ENCODE measurements around the gene SPRR5.

The SPRR5 gene

GRCh38 chr1:152996633-152997400 lies 49.8 kb downstream of the SPRR5 start:
- no peak for TF ChIP-seq CTCF (IDR thresholded peaks at IDR 0.05; ENCODE audit: borderline replicate concordance, control extremely low read depth, extremely low read depth, insufficient read depth, missing control alignments)
- in situ Hi-C loops (cut with MboI; ENCODE audit: low sequenced_read_pairs, unreplicated experiment) = no loop called here
- DNase-seq (ENCODE audit: low spot score) = no peak

GRCh38 chr1:152997901-152998300 lies 50.9 kb downstream of the SPRR5 start:
- DNase-seq (ENCODE audit: low spot score) = no peak
- no peak for TF ChIP-seq CTCF (IDR thresholded peaks at IDR 0.05; ENCODE audit: borderline replicate concordance, control extremely low read depth, extremely low read depth, insufficient read depth, missing control alignments)
- in situ Hi-C loops (cut with MboI; ENCODE audit: low sequenced_read_pairs, unreplicated experiment) = no loop called here

- no peak for TF ChIP-seq CTCF (IDR thresholded peaks at IDR 0.05; ENCODE audit: borderline replicate concordance, control extremely low read depth, extremely low read depth, insufficient read depth, missing control alignments)
- in situ Hi-C loops (cut with MboI; ENCODE audit: low sequenced_read_pairs, unreplicated experiment) = no loop called here
- no peak for DNase-seq (ENCODE audit: low spot score)
These were observed 51.5 kb downstream of the SPRR5 start for GRCh38 chr1:152998476-152998875.

Measured in GM13976 (cell line).